Activated CD4-positive, CD25-positive, alpha-beta regulatory T cell (primary cell): Measurements from ENCODE around the gene KDM7A.
A peak's percentile ranks its signal among the peaks of the same experiment; 100 is the strongest.
"Not testable (repeated sequence)": the region's sequence is repeated elsewhere in the genome, so short reads cannot be mapped to it uniquely, and the experiment has no call there.

Source experiments
- DNase-seq, 4 experiments: peaks; one replicate each; lab custom pipeline; 2025; lab: John Stamatoyannopoulos, UW

KDM7A gene

GRCh38 chr7:140202942-140203341 is 26.2 kb upstream of the KDM7A start:
- not testable (repeated sequence) for DNase-seq

DNA sequence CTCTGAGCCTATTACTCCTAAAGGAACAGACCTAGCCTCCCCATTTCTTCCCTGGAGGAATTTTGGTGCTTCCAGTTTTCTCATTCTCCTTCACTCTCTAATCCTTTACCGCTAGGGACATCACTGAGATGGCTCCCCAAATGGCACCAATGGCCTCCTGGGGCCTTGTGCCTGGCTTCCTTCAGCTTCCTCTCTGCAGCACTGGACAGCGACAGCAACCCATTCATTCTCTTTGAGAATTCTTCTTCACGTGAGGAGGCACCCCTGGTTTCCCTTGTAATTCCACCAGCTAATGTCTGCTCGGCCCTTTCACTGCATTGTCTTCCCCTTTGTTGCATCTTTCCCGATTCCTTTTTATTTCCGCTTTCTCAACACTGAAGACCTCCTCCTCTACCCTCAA is 24.6 kb upstream of the KDM7A start:
- no peak for DNase-seq

DNA sequence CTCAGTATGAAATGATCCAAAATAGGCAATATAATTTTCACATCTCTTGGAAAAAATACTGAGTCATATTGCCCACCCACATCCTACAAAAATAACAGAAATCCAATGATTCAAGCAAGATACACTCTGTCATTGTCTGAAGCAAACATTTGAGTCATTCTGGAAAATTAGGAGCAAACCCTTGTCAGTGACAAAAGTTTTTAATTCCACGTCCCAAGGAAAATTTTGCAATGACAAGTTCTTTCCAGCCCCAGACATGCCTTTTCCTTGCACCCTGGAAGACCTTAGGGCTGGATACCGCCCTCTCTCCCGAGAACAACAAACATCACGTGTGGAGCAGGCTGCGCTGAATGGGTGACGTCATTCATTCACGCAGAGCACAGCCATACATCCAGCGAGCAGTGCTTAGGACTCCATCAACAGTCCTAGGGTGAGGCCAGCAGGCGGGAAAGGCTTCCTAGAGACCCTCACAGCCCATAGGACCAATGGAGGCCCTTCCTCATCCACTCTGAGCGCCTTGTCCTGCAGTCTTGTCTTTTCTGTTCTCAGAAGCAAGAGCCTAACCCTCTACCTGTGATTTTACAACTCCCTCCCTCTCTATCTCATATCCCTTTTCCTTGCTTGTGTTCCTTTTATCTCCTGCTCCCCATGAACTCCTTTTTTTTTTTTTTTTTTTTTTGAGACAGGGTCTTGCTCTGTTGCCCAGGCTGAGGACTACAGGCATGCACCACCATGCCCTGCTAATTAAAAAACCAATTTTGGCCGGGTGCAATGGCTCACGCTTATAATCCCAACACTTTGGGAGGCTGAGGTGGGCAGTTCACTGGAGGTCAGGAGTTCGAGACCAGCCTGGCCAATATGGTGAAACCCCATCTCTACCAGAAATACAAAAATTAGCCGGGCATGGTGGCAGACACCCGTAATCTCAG is 23.5 kb upstream of the KDM7A start:
- DNase-seq = no peak

DNA sequence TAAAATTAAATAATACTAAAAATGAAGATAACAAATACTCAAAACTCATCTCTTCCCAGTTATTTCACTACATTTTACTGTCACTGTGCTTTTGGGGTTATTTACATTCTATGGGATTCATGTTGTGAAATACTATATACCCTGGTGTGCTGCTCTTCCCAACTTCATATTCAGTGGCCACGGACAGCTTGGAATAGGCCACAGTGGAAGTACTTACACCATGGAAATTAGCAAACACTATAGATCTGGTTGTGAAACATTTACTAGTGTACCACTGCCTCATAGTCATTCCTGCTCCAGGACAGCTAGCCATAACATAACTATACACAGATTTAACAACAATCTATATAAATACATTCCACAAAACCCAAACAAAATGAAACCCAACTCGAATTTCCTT is 21.2 kb upstream of the KDM7A start:
- no peak for DNase-seq

DNA sequence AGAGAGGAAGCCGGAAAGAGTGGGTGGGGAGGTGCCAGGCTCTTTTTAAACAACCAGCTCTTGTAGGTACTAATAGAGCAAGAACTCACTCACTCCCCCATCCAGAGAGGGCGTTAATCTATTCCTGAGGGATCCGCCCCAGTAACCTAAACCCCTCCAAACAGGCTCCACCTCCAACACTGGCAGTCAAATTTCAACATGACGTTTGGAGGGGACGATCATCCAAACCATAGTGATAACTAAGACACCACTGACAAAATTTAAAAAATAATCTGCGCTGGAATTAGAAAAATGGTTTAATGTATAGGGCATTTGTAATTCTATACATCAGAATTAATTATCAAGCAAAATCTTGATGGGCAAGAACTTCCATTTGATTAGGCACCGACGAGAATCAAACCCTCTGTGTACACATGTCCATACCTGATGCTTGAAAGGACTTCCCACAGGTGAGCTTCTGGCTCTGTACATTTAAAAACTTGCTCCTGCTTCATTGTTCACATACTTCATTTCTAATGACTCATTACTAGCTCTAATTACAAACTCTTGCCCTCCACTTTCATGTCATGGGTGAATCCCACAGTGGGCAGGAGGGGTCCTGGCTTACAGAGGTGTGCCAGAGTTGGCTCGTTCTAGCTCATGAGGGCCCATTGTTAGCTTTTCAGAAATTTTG is 20.6 kb upstream of the KDM7A start:
- DNase-seq = no peak

DNA sequence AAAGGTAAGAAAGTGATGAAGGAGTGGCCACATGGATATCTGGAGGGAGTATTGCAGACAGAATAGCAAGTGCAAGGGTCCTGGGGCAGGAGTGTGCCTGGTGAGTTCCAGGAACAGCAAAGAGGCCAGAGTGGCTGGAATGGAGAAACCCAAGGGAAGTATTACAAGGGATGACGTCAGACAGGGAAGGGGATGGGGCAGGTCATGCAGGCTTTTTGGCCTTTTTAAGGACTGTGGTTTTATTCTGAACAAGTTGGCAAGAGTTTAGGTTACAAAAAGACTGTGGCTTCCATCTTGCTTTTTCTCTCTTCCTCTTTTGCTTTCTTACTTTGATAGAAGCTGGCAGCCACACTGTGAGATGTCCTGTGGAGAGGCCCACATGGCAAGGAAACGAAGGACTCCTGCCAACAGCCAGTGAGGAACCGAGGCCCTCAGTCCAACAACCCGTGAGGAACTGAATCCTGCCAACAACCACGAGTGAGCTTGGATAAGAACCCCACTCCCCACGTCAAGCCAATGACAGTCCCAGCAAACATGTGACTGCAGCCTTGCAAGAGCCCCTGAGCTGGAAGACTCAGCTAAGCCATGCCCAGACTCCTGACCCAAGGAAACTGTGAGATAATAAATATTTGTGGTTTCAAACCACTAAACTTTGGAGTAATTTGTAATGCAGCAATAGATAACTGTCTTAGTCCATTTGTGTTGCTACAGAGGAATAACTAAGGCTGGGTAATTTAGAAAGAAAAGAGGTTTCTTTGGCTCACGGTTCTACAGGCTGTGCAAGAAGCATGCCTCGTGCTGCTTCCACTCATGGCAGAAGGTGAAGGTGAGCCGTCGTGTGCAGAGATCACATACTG is 19.8 kb upstream of the KDM7A start:
- DNase-seq = no peak

DNA sequence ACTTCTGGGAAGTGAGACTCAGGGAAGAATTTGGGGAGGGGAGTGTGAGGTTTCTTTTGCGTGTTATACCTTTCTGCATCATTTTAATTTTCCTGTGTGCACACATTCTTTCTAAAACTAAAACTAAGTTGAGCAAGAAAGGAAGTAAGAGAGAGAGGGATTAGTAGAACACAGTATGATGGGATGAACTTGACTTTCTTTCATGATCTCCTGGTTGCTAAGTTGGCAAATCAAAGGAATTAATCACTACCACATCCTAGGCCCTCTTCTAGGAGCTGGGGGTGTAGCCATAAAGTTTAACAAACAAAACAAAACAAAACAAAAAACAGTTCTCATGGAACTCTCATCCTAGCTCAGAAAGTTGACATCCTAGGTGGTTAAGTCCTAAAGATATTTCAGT is 19.1 kb upstream of the KDM7A start:
- no peak for DNase-seq

DNA sequence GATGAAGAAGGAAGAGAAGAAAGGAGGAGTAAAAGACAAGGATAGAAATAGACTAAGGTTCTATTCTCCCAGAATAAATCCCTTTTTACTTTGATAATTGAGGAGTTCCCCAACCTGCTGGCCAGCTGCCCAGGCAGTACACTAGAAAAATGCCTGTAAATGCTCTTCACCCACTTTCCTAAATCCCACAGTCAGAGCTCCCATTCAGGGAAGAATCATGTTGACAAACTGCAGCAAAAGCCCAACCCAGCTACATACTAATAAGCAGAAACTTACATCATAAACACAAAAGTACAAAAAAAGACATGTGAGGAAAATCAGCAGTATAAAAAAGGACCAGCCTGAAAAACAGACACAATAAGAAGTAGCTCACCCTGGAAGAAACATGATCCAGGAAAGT is 15.8 kb upstream of the KDM7A start:
- DNase-seq = no peak

GRCh38 chr7:140192176-140192575 is 15.4 kb upstream of the KDM7A start:
- DNase-seq = no peak

GRCh38 chr7:140190588-140190987 is 13.8 kb upstream of the KDM7A start:
- no peak for DNase-seq

DNA sequence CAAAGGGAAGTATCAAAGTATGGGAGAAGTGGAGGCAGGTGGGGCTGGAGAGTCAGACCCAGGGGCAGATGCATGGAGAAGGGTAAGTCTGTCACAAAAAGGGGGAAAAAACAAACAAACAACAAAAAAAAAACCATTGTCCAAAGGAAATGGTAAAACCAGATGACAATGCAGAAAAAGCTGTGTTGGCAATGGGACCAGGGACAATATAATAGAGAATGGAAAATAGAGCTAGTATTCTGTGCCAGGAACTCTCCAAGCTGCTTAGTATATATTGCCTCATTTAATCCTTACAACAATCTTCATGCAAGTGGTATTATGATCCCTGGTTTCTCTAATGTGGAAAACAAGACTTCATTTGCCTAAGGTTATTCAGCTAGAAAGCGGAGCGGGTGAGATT is 13.1 kb upstream of the KDM7A start:
- DNase-seq = no peak

DNA sequence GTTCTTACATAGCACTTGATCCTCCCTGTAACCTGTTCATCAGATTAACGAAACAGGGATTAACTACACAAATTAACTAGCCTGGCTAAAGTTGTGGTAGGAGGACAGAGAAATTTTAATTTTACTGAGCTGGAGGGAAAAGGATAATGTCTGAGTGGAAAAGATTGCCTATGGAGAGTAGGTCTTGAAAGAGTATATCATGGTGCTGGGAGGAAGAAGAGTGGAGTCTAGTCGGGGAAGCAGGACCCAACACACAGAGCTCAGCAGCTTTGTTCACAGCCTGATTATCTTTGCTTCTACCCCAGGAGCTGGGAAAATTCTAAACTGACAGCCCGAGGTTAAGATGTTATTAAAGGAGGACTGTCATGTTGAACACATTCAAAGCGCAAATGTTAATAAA is 6.1 kb upstream of the KDM7A start:
- no peak for DNase-seq

DNA sequence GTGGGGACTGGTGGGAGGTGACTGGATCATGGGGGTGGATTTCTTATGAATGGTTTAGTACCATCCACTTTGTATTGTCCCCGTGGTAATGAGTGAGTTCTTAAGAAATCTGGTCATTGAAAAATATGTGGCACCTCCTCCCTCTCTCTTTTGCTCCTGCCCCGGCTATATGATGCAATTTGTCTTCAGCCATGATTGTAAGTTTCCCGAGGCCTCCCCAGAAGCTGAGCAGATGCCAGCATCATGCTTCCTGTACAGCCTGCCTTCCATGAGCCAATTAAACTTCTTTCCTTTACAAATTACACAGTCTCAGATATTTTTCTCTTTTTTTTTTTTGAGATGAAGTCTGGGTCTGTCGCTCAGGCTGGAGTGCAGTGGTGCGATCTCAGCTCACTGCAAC is 2.6 kb upstream of the KDM7A start:
- no peak for DNase-seq

GRCh38 chr7:140176122-140176701 is 571 bp downstream of the KDM7A start:
- DNase-seq = peak in 1 of 4 experiments; percentile 17

DNA sequence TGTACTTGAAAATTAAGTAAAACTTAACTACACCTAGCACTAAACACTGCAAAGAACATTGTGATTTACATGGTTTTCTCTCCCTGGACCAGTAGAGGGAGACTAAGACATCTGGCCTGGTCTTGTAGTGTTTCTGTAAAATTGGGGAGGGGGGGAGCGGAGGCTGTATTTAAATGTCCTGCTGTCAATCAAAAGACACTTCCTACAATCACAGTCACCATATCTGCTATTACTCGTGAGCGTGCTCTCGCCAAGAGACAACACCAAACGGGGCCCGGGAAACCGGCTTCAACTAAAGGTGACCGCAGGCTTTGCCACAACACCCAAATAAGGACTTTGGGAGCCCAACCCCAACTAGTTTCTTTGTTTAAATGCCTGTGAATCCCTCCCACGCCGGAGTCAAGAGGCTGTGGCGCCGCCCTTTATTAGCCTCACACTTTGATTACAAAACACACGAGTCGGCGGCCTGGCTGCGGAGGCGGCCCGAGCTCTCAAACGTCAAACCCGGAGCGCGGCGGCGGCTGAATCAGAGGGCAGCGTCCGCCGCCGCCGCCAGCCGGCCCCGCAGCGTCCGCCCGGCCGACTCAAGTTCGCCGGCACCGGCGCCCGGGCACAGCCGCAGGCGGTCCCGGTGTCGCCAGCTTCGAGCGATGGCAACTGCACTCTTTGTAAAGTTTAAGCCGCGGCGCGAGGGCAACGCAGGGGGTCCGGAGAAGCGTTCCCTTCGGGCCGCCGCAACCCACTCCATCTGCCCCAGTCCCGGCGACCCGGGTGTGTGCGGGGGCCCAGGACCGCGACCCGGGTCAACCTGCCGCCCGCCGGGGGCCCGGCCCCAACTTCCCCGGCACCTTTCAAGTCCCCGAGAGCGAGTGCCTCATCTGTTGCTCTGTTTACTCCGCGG is 1.3 kb downstream of the KDM7A start:
- peak; percentile 69 to 83 (median 70) for DNase-seq

DNA sequence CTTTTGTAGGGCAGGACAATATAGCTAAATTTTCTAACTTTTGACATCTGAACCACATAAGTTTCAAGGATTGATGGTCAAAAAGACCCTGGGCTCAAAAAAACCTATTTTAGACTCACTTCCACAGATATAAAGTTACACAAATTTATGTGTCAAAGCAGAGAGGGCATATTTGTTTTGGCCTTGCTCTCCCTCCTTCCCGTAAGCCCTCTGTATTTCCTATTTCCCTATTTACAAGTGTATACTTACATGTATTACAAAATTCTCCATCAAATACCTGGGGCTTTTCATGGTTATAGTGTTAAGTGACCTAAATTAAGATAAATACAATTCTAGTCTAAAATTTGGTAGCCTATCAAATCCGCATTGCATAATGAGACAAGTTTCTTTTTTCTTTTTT is 2.6 kb downstream of the KDM7A start:
- DNase-seq = no peak

DNA sequence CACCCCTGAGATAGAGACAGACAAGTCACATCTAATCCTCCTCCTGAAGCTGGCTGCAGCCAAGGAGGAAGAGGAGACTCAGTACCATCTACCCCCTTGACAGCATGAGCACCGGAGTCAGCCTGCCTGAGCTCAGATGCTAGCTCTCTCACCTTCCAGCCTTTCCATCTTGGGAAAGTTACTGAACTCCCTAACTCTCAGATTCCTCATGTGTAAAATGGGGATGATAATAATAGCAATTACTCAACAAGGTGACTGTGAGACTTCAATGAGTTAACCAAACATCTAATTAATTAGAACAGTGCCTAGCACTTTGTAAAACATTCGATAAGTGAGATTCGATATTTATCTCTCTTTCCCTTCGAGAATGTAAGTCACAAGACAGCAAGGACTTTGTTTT is 6.4 kb downstream of the KDM7A start:
- no peak for DNase-seq

GRCh38 chr7:140168816-140169215 is 8.0 kb downstream of the KDM7A start:
- no peak for DNase-seq

DNA sequence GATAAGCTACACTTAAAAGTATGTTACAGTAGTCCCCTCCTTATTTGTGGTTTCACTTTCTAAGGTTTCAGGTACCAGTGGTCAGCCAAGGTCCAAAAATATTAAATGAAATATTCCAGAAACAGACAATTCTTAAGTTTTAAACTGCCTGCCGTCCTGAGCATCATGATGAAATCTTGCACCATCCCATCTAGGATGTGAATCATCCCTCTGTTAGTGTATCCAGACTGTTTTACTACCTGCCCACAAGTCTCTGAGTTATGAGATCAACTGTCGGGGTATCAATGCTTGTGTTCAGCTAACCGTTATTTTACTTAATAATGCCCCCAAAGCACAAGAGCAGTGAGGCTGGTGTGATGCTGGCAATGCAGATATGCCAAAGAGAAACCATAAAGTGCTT is 11.4 kb downstream of the KDM7A start:
- no peak for DNase-seq

- not testable (repeated sequence) for DNase-seq
These were observed 14.7 kb downstream of the KDM7A start for GRCh38 chr7:140162081-140162480.

- DNase-seq = no peak
These were observed 15.7 kb downstream of the KDM7A start for GRCh38 chr7:140161047-140161446.
